ENCODE data around the gene ZNF394.

Gene ZNF394

GRCh38 chr7:99514050-99514449, 14.0 kb upstream of the ZNF394 start:
- H3K4me3 ChIP-seq (ENCODE audit: low read length in 2 of 2): no peak overlapping the region
- no peaks in the 10 kb centered on the region for H3K4me1 ChIP-seq (ENCODE audit: control insufficient read depth in 2 of 2, insufficient read depth in 1 of 2, low read depth in 1 of 2, low read length in 2 of 2)
- no peak overlapping the region for H2BK5ac ChIP-seq (ENCODE audit: low read length)
- no peak overlapping the region for H3K27ac ChIP-seq (replicated peaks; ENCODE audit: low read length)
- no peak overlapping the region for H4K91ac ChIP-seq (ENCODE audit: low read depth, low read length, poor library complexity)
- no peaks in the 10 kb centered on the region for H3K27me3 ChIP-seq (ENCODE audit: control insufficient read depth in 3 of 3, insufficient read depth in 3 of 3, low read depth in 1 of 3, low read length in 3 of 3)
- no peak overlapping the region for H3K9ac ChIP-seq (ENCODE audit: low read depth, low read length, poor library complexity)
- no peak overlapping the region for H2BK120ac ChIP-seq (ENCODE audit: low read depth, low read length)
- no peak overlapping the region for H2AK5ac ChIP-seq (ENCODE audit: low read depth, low read length)
- H4K8ac ChIP-seq (ENCODE audit: low read depth, low read length): no peak overlapping the region
- H2AFZ ChIP-seq (ENCODE audit: low read length): no peak overlapping the region
- no peak overlapping the region for H3K4me2 ChIP-seq (ENCODE audit: insufficient read depth, low read length, poor library complexity, severe bottlenecking)
- H3K36me3 ChIP-seq (replicated peaks in 1 of 2; ENCODE audit: control insufficient read depth in 2 of 2, insufficient read depth in 2 of 2, low read length in 2 of 2): peaks cover 20 to 69% of the 10 kb centered on the region in 2 donors
- H3K79me1 ChIP-seq (ENCODE audit: low read depth, low read length): peaks cover 6% of the 10 kb centered on the region
- H2BK15ac ChIP-seq (ENCODE audit: low read length): no peak overlapping the region
- H3K18ac ChIP-seq (ENCODE audit: low read length): no peak overlapping the region
- H3K4ac ChIP-seq (ENCODE audit: low read length): no peak overlapping the region
- no peak for DNase-seq (ENCODE audit: low spot score)
- H3K14ac ChIP-seq (ENCODE audit: low read length): no peak overlapping the region
- no CpG with 5 or more reads among the region's 1 CpG for WGBS, 2 donors (ENCODE audit: extremely low coverage in 2 of 2, insufficient read length in 2 of 2, insufficient replicate concordance in 1 of 2)
- no peaks in the 10 kb centered on the region for H3K9me3 ChIP-seq (replicated peaks in 1 of 2; ENCODE audit: control insufficient read depth in 2 of 2, insufficient read depth in 1 of 2, low read depth in 1 of 2, low read length in 2 of 2)
- no peak overlapping the region for H2BK12ac ChIP-seq (ENCODE audit: low read length)
- no peak overlapping the region for H3K23ac ChIP-seq (ENCODE audit: low read depth, low read length, poor library complexity)

- Histone ChIP-seq H3K27ac (replicated peaks; ENCODE audit: low read length) (peak overlapping the region; percentile 16), H4K8ac (ENCODE audit: low read depth, low read length) (peak overlapping the region; percentile 82), H3K4me2 (ENCODE audit: insufficient read depth, low read length, poor library complexity, severe bottlenecking) (peak overlapping the region; percentile 71)
Observed at GRCh38 chr7:99505324-99505662, 5.2 kb upstream of the ZNF394 start.

GRCh38 chr7:99504603-99505323, 4.7 kb upstream of the ZNF394 start, which contains the start of gene ZKSCAN5:
Gene ZKSCAN5 (plus strand): TSS chr7:99504662. CDS start chr7:99506045, 1,383 bp downstream.
- peak; percentile 98 for DNase-seq (ENCODE audit: low spot score)
- Histone ChIP-seq H3K4me1 (ENCODE audit: control insufficient read depth in 2 of 2, insufficient read depth in 1 of 2, low read depth in 1 of 2, low read length in 2 of 2) (peaks cover 6 to 8% of the 10 kb centered on the region in 2 donors), H2AK5ac (ENCODE audit: low read depth, low read length) (peak within 1 kb of the TSS; percentile 75), H3K4me3 (ENCODE audit: low read length in 2 of 2) (peak within 1 kb of the TSS; percentile 82 to 88), H4K91ac (ENCODE audit: low read depth, low read length, poor library complexity) (no peak within 1 kb of the TSS), H3K27me3 (ENCODE audit: control insufficient read depth in 3 of 3, insufficient read depth in 3 of 3, low read depth in 1 of 3, low read length in 3 of 3) (no peaks in the 10 kb centered on the region), H3K23ac (ENCODE audit: low read depth, low read length, poor library complexity) (peak within 1 kb of the TSS; percentile 91), H2BK120ac (ENCODE audit: low read depth, low read length) (no peak within 1 kb of the TSS), H3K14ac (ENCODE audit: low read length) (no peak within 1 kb of the TSS), H3K4ac (ENCODE audit: low read length) (no peak within 1 kb of the TSS), H3K9me3 (replicated peaks in 1 of 2; ENCODE audit: control insufficient read depth in 2 of 2, insufficient read depth in 1 of 2, low read depth in 1 of 2, low read length in 2 of 2) (no peaks in the 10 kb centered on the region), H2BK12ac (ENCODE audit: low read length) (no peak within 1 kb of the TSS), H2BK5ac (ENCODE audit: low read length) (peak within 1 kb of the TSS; percentile 92), H3K36me3 (replicated peaks in 1 of 2; ENCODE audit: control insufficient read depth in 2 of 2, insufficient read depth in 2 of 2, low read length in 2 of 2) (peaks cover 4 to 15% of the 10 kb centered on the region in 2 donors), H3K9ac (ENCODE audit: low read depth, low read length, poor library complexity) (peak within 1 kb of the TSS; percentile 97), H4K8ac (ENCODE audit: low read depth, low read length) (peak within 1 kb of the TSS; percentile 84), H2AFZ (ENCODE audit: low read length) (peak within 1 kb of the TSS; percentile 97), H3K79me1 (ENCODE audit: low read depth, low read length) (peaks cover 4% of the 10 kb centered on the region), H3K27ac (replicated peaks; ENCODE audit: low read length) (peak within 1 kb of the TSS; percentile 94), H2BK15ac (ENCODE audit: low read length) (peak within 1 kb of the TSS; percentile 64), H3K4me2 (ENCODE audit: insufficient read depth, low read length, poor library complexity, severe bottlenecking) (peak within 1 kb of the TSS; percentile 71), H3K18ac (ENCODE audit: low read length) (peak within 1 kb of the TSS; percentile 96)
- no CpG with 5 or more reads among the region's 53 CpGs for WGBS, 2 donors (ENCODE audit: extremely low coverage in 2 of 2, insufficient read length in 2 of 2, insufficient replicate concordance in 1 of 2)

More at GRCh38 chr7:99505324-99505662, 5.2 kb upstream of the ZNF394 start:
- peak overlapping the region; percentile 97 for H3K9ac ChIP-seq (ENCODE audit: low read depth, low read length, poor library complexity)
- no CpG with 5 or more reads among the region's 11 CpGs for WGBS, 2 donors (ENCODE audit: extremely low coverage in 2 of 2, insufficient read length in 2 of 2, insufficient replicate concordance in 1 of 2)
- H3K18ac ChIP-seq (ENCODE audit: low read length): peak overlapping the region; percentile 41
- H2BK5ac ChIP-seq (ENCODE audit: low read length): peak overlapping the region; percentile 92
- H2BK120ac ChIP-seq (ENCODE audit: low read depth, low read length): no peak overlapping the region
- peaks cover 6 to 8% of the 10 kb centered on the region in 2 donors for H3K4me1 ChIP-seq (ENCODE audit: control insufficient read depth in 2 of 2, insufficient read depth in 1 of 2, low read depth in 1 of 2, low read length in 2 of 2)
- H3K9me3 ChIP-seq (replicated peaks in 1 of 2; ENCODE audit: control insufficient read depth in 2 of 2, insufficient read depth in 1 of 2, low read depth in 1 of 2, low read length in 2 of 2): no peaks in the 10 kb centered on the region
- no peak overlapping the region for H4K91ac ChIP-seq (ENCODE audit: low read depth, low read length, poor library complexity)
- no peak overlapping the region for H3K4ac ChIP-seq (ENCODE audit: low read length)
- H2BK12ac ChIP-seq (ENCODE audit: low read length): no peak overlapping the region
- H2BK15ac ChIP-seq (ENCODE audit: low read length): no peak overlapping the region
- peaks cover 3% of the 10 kb centered on the region for H3K79me1 ChIP-seq (ENCODE audit: low read depth, low read length)
- no peak overlapping the region for H3K14ac ChIP-seq (ENCODE audit: low read length)
- peak overlapping the region; percentile 97 for H2AFZ ChIP-seq (ENCODE audit: low read length)
- no peak for DNase-seq (ENCODE audit: low spot score)
- H3K23ac ChIP-seq (ENCODE audit: low read depth, low read length, poor library complexity): peak overlapping the region; percentile 91
- peaks cover 4 to 19% of the 10 kb centered on the region in 2 donors for H3K36me3 ChIP-seq (replicated peaks in 1 of 2; ENCODE audit: control insufficient read depth in 2 of 2, insufficient read depth in 2 of 2, low read length in 2 of 2)
- H3K4me3 ChIP-seq (ENCODE audit: low read length in 2 of 2): peak overlapping the region; percentile 82 to 88
- H3K27me3 ChIP-seq (ENCODE audit: control insufficient read depth in 3 of 3, insufficient read depth in 3 of 3, low read depth in 1 of 3, low read length in 3 of 3): no peaks in the 10 kb centered on the region
- no peak overlapping the region for H2AK5ac ChIP-seq (ENCODE audit: low read depth, low read length)

GRCh38 chr7:99504281-99504602, 4.2 kb upstream of the ZNF394 start:
- Histone ChIP-seq H2BK5ac (ENCODE audit: low read length) (peak overlapping the region; percentile 92), H2BK12ac (ENCODE audit: low read length) (no peak overlapping the region), H3K27ac (replicated peaks; ENCODE audit: low read length) (peak overlapping the region; percentile 9), H3K27me3 (ENCODE audit: control insufficient read depth in 3 of 3, insufficient read depth in 3 of 3, low read depth in 1 of 3, low read length in 3 of 3) (no peaks in the 10 kb centered on the region), H3K9ac (ENCODE audit: low read depth, low read length, poor library complexity) (peak overlapping the region; percentile 38), H3K18ac (ENCODE audit: low read length) (peak overlapping the region; percentile 74), H3K4me2 (ENCODE audit: insufficient read depth, low read length, poor library complexity, severe bottlenecking) (peak overlapping the region; percentile 60), H2BK15ac (ENCODE audit: low read length) (peak overlapping the region; percentile 64), H2AFZ (ENCODE audit: low read length) (peak overlapping the region; percentile 97), H2AK5ac (ENCODE audit: low read depth, low read length) (no peak overlapping the region), H3K4me1 (ENCODE audit: control insufficient read depth in 2 of 2, insufficient read depth in 1 of 2, low read depth in 1 of 2, low read length in 2 of 2) (peaks cover 6 to 8% of the 10 kb centered on the region in 2 donors), H4K91ac (ENCODE audit: low read depth, low read length, poor library complexity) (no peak overlapping the region), H3K9me3 (replicated peaks in 1 of 2; ENCODE audit: control insufficient read depth in 2 of 2, insufficient read depth in 1 of 2, low read depth in 1 of 2, low read length in 2 of 2) (no peaks in the 10 kb centered on the region), H3K36me3 (replicated peaks in 1 of 2; ENCODE audit: control insufficient read depth in 2 of 2, insufficient read depth in 2 of 2, low read length in 2 of 2) (peaks cover 4 to 13% of the 10 kb centered on the region in 2 donors), H4K8ac (ENCODE audit: low read depth, low read length) (no peak overlapping the region), H3K4me3 (ENCODE audit: low read length in 2 of 2) (peak overlapping the region; percentile 82 to 88), H3K23ac (ENCODE audit: low read depth, low read length, poor library complexity) (peak overlapping the region; percentile 58), H2BK120ac (ENCODE audit: low read depth, low read length) (no peak overlapping the region), H3K14ac (ENCODE audit: low read length) (no peak overlapping the region), H3K4ac (ENCODE audit: low read length) (no peak overlapping the region), H3K79me1 (ENCODE audit: low read depth, low read length) (peaks cover 7% of the 10 kb centered on the region)
- DNase-seq (ENCODE audit: low spot score): no peak
- no CpG with 5 or more reads among the region's 19 CpGs for WGBS, 2 donors (ENCODE audit: extremely low coverage in 2 of 2, insufficient read length in 2 of 2, insufficient replicate concordance in 1 of 2)
